HepG2 (cell line): ENCODE measurements around the gene EXOSC9. TPM values are rescaled to one million over a fixed set of nuclear protein-coding genes. Genes with fewer than 3 reads are reported as not detected.

Source experiments
- ELF4 ChIP-seq: sonication (generic); formaldehyde crosslinking; IDR thresholded peaks from 2 replicates; pipeline ENCODE4 v1.5.0; 2020; ENCODE audit warnings: missing genetic modification reagents, mild to moderate bottlenecking, moderate library complexity, borderline replicate concordance
- HNRNPK ChIP-seq: fragments of 200-400 bp; formaldehyde crosslinking; IDR thresholded peaks from 2 replicates; pipeline ENCODE4 v1.6.1; 2018; ENCODE audit warnings: low read length, low read depth, moderate library complexity, mild to moderate bottlenecking; ENCODE audit not compliant: poor library complexity, severe bottlenecking
- SUZ12 ChIP-seq: fragments of 150-350 bp; IDR thresholded peaks from 2 replicates; pipeline ENCODE4 v1.6.1; 2014; ENCODE audit warnings: low read depth, low read length
- ZKSCAN8 ChIP-seq: IDR thresholded peaks from 2 replicates; pipeline ENCODE4 v1.6.1; 2016; ENCODE audit warnings: borderline replicate concordance, missing genetic modification reagents, missing compliant biosample characterization
- ZSCAN12 ChIP-seq: sonication (generic); formaldehyde crosslinking; IDR thresholded peaks from 2 replicates; pipeline ENCODE4 v1.9.0; 2021; ENCODE audit warnings: mild to moderate bottlenecking, missing genetic modification reagents
- polyA plus RNA-seq, 8 experiments: library from polyadenylated mRNA; depleted of rRNA in 3 of 8; stranded (reverse) in 7 of 8; unstranded in 1 of 8; fragments of >200 nt; fragmentation: Illumina TruSeq in 4 of 8; extraction: Trizol in 4 of 8; gene quantifications; 2 replicates each; pipeline versions ENCODE4 v1.2.1 to v1.2.3, GENCODE V29; 2011 to 2016; ENCODE audit warnings: low read depth in 4 of 8, missing spikeins in 1 of 8, mixed read lengths in 1 of 8; ENCODE audit not compliant: insufficient read depth in 1 of 8
- total RNA-seq, 5 experiments: library from RNA; depleted of rRNA; stranded (reverse); fragments of >200 nt; fragmentation: Illumina TruSeq; extraction: Trizol; gene quantifications; 2 replicates each; pipeline ENCODE4 v1.2.3, GENCODE V29; 2016; ENCODE audit warnings: low read depth in 1 of 5
- TF ChIP-seq, protein P1 (sequence below): sonication (generic); formaldehyde crosslinking; IDR thresholded peaks from 2 replicates; pipeline ENCODE4 v1.4.0; 2020; ENCODE audit warnings: mild to moderate bottlenecking, missing genetic modification reagents
- TF ChIP-seq, protein P2 (sequence below): sonication (generic); formaldehyde crosslinking; IDR thresholded peaks from 2 replicates; pipeline ENCODE4 v1.4.0; 2020; ENCODE audit warnings: missing genetic modification reagents
- TF ChIP-seq, protein P3 (sequence below): sonication (generic); formaldehyde crosslinking; IDR thresholded peaks from 2 replicates; pipeline ENCODE4 v1.8.1; 2023; ENCODE audit warnings: missing genetic modification reagents, mild to moderate bottlenecking, borderline replicate concordance
- TF ChIP-seq, protein P4 (sequence below): sonication (generic); formaldehyde crosslinking; IDR thresholded peaks from 2 replicates; pipeline ENCODE4 v1.5.0; 2020; ENCODE audit warnings: mild to moderate bottlenecking, missing genetic modification reagents
- TF ChIP-seq, protein P5 (sequence below): sonication (generic); formaldehyde crosslinking; IDR thresholded peaks from 2 replicates; pipeline ENCODE4 v1.5.0; 2020; ENCODE audit warnings: missing genetic modification reagents
- TF ChIP-seq, protein P6 (sequence below): sonication (generic); formaldehyde crosslinking; conservative IDR thresholded peaks from 2 replicates; pipeline ENCODE4 v1.5.0; 2020; ENCODE audit warnings: missing genetic modification reagents
- TF ChIP-seq, protein P7 (sequence below): sonication (generic); formaldehyde crosslinking; IDR thresholded peaks from 2 replicates; pipeline ENCODE4 v1.4.0; 2020; ENCODE audit warnings: mild to moderate bottlenecking, missing genetic modification reagents

EXOSC9 gene
- total and polyA plus RNA-seq, 2 of the 13 experiments (the other 11 are each of a cell fraction or from before 2014, with no cell fraction given), result 26.0 to 48.0 TPM

DNA sequence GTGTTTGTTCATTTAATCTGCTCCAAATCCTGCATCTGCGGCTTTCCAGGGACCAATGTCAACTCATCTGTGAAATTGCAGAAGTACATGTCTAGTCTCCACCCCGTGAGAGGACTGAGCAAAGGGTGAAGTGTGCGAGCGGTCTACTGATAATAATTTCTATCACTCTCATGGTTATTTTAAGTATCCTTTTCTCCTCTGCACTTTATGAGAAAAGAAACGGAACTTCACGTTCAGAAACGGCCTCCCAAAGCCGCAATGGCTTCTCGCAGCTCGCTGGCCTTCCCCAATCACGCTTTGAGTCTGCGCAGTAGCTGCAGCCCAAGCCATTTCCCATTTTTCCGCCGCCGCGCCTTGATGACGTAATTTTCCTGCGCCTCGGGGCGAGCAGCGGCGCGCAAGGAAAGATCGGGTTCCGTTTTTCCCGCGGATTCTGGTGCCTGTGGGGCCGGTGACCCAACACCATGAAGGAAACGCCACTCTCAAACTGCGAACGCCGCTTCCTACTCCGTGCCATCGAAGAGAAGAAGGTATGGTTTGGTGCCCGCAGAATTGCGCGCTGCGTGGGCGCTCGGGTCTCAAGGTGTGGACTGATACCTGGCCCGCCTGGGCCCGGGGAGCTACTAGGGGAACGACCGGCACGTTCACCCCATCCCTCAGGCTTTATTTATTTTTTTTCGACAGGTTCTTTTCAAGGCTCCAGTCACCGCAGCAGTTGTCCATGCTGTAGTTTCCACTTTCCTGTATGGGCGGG lies at the start of gene EXOSC9 (continued):
- TF ChIP-seq, protein P1, sequence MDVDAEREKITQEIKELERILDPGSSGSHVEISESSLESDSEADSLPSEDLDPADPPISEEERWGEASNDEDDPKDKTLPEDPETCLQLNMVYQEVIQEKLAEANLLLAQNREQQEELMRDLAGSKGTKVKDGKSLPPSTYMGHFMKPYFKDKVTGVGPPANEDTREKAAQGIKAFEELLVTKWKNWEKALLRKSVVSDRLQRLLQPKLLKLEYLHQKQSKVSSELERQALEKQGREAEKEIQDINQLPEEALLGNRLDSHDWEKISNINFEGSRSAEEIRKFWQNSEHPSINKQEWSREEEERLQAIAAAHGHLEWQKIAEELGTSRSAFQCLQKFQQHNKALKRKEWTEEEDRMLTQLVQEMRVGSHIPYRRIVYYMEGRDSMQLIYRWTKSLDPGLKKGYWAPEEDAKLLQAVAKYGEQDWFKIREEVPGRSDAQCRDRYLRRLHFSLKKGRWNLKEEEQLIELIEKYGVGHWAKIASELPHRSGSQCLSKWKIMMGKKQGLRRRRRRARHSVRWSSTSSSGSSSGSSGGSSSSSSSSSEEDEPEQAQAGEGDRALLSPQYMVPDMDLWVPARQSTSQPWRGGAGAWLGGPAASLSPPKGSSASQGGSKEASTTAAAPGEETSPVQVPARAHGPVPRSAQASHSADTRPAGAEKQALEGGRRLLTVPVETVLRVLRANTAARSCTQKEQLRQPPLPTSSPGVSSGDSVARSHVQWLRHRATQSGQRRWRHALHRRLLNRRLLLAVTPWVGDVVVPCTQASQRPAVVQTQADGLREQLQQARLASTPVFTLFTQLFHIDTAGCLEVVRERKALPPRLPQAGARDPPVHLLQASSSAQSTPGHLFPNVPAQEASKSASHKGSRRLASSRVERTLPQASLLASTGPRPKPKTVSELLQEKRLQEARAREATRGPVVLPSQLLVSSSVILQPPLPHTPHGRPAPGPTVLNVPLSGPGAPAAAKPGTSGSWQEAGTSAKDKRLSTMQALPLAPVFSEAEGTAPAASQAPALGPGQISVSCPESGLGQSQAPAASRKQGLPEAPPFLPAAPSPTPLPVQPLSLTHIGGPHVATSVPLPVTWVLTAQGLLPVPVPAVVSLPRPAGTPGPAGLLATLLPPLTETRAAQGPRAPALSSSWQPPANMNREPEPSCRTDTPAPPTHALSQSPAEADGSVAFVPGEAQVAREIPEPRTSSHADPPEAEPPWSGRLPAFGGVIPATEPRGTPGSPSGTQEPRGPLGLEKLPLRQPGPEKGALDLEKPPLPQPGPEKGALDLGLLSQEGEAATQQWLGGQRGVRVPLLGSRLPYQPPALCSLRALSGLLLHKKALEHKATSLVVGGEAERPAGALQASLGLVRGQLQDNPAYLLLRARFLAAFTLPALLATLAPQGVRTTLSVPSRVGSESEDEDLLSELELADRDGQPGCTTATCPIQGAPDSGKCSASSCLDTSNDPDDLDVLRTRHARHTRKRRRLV (CRISPR knock-in tag), result no peak
- TF ChIP-seq HNRNPK (no peak), ELF4 (no peak), ZKSCAN8 (peak; percentile 51; the same call in 1 of the 2 replicates), ZSCAN12 (CRISPR knock-in tag) (no peak), SUZ12 (no peak)
- TF ChIP-seq, protein P2, sequence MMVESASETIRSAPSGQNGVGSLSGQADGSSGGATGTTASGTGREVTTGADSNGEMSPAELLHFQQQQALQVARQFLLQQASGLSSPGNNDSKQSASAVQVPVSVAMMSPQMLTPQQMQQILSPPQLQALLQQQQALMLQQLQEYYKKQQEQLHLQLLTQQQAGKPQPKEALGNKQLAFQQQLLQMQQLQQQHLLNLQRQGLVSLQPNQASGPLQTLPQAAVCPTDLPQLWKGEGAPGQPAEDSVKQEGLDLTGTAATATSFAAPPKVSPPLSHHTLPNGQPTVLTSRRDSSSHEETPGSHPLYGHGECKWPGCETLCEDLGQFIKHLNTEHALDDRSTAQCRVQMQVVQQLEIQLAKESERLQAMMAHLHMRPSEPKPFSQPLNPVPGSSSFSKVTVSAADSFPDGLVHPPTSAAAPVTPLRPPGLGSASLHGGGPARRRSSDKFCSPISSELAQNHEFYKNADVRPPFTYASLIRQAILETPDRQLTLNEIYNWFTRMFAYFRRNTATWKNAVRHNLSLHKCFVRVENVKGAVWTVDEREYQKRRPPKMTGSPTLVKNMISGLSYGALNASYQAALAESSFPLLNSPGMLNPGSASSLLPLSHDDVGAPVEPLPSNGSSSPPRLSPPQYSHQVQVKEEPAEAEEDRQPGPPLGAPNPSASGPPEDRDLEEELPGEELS, result peak; percentile 41
- TF ChIP-seq, protein P3, sequence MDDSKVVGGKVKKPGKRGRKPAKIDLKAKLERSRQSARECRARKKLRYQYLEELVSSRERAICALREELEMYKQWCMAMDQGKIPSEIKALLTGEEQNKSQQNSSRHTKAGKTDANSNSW, result 0 out of 2 replicates have a peak, but pooled peaks have one; percentile 51
- TF ChIP-seq, protein P4, sequence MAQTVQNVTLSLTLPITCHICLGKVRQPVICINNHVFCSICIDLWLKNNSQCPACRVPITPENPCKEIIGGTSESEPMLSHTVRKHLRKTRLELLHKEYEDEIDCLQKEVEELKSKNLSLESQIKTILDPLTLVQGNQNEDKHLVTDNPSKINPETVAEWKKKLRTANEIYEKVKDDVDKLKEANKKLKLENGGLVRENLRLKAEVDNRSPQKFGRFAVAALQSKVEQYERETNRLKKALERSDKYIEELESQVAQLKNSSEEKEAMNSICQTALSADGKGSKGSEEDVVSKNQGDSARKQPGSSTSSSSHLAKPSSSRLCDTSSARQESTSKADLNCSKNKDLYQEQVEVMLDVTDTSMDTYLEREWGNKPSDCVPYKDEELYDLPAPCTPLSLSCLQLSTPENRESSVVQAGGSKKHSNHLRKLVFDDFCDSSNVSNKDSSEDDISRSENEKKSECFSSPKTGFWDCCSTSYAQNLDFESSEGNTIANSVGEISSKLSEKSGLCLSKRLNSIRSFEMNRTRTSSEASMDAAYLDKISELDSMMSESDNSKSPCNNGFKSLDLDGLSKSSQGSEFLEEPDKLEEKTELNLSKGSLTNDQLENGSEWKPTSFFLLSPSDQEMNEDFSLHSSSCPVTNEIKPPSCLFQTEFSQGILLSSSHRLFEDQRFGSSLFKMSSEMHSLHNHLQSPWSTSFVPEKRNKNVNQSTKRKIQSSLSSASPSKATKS (CRISPR knock-in tag), result no peak
- TF ChIP-seq, protein P5, sequence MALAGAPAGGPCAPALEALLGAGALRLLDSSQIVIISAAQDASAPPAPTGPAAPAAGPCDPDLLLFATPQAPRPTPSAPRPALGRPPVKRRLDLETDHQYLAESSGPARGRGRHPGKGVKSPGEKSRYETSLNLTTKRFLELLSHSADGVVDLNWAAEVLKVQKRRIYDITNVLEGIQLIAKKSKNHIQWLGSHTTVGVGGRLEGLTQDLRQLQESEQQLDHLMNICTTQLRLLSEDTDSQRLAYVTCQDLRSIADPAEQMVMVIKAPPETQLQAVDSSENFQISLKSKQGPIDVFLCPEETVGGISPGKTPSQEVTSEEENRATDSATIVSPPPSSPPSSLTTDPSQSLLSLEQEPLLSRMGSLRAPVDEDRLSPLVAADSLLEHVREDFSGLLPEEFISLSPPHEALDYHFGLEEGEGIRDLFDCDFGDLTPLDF (CRISPR knock-in tag), result peak; percentile 99
- TF ChIP-seq, protein P6, sequence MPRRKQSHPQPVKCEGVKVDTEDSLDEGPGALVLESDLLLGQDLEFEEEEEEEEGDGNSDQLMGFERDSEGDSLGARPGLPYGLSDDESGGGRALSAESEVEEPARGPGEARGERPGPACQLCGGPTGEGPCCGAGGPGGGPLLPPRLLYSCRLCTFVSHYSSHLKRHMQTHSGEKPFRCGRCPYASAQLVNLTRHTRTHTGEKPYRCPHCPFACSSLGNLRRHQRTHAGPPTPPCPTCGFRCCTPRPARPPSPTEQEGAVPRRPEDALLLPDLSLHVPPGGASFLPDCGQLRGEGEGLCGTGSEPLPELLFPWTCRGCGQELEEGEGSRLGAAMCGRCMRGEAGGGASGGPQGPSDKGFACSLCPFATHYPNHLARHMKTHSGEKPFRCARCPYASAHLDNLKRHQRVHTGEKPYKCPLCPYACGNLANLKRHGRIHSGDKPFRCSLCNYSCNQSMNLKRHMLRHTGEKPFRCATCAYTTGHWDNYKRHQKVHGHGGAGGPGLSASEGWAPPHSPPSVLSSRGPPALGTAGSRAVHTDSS (CRISPR knock-in tag), result no peak
- TF ChIP-seq, protein P7, sequence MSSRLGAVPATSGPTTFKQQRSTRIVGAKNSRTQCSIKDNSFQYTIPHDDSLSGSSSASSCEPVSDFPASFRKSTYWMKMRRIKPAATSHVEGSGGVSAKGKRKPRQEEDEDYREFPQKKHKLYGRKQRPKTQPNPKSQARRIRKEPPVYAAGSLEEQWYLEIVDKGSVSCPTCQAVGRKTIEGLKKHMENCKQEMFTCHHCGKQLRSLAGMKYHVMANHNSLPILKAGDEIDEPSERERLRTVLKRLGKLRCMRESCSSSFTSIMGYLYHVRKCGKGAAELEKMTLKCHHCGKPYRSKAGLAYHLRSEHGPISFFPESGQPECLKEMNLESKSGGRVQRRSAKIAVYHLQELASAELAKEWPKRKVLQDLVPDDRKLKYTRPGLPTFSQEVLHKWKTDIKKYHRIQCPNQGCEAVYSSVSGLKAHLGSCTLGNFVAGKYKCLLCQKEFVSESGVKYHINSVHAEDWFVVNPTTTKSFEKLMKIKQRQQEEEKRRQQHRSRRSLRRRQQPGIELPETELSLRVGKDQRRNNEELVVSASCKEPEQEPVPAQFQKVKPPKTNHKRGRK (CRISPR knock-in tag), result no peak
